ENCODE measurements around the gene PAIP1.
"Not testable (repeated sequence)": the region's sequence is repeated elsewhere in the genome, so short reads cannot be mapped to it uniquely, and the experiment has no call there.

Gene PAIP1
- 41.2 to 71.1 (median 53.5) reads per million in 17 experiments for total RNA-seq

- DNase-seq, result peak; percentile 87 to 95 (median 91)
These were observed at the start of gene PAIP1 for GRCh38 chr5:43556857-43557542. TSS of gene PAIP1 (minus strand) at chr5:43557077. CDS start at chr5:43556846, 231 bp downstream.

GRCh38 chr5:43606351-43606750 lies 49.5 kb upstream of the PAIP1 start:
- no peak for DNase-seq

GRCh38 chr5:43604699-43605098 lies 47.8 kb upstream of the PAIP1 start:
- peak in 1 of 4 experiments; percentile 6 for DNase-seq

GRCh38 chr5:43603344-43604217 lies 46.7 kb upstream of the PAIP1 start:
- DNase-seq, result peak; percentile 86 to 91 (median 88)

GRCh38 chr5:43602461-43603343 lies 45.8 kb upstream of the PAIP1 start, which contains the start of gene NNT:
TSS of gene NNT (plus strand) at chr5:43603180. CDS start at chr5:43609196, 6,016 bp downstream.
- DNase-seq, result peak; percentile 66 to 89 (median 79)

GRCh38 chr5:43601454-43602260 lies 44.8 kb upstream of the PAIP1 start:
- peak; percentile 37 to 64 (median 49) for DNase-seq

- not testable (repeated sequence) for DNase-seq
These were observed 42.0 kb upstream of the PAIP1 start for GRCh38 chr5:43598927-43599326.

GRCh38 chr5:43592363-43592762 lies 35.5 kb upstream of the PAIP1 start:
- peak in 3 of 4 experiments; percentile 2 to 50 (median 50) for DNase-seq

- DNase-seq, result no peak
These were observed 33.8 kb upstream of the PAIP1 start for GRCh38 chr5:43590700-43591099.

GRCh38 chr5:43589310-43589709 lies 32.4 kb upstream of the PAIP1 start:
- no peak for DNase-seq

- no peak for DNase-seq
These were observed 32.0 kb upstream of the PAIP1 start for GRCh38 chr5:43588842-43589241.

- DNase-seq, result no peak
These were observed 27.4 kb upstream of the PAIP1 start for GRCh38 chr5:43584166-43584699.

GRCh38 chr5:43583724-43584123 lies 26.8 kb upstream of the PAIP1 start:
- no peak for DNase-seq

- no peak for DNase-seq
These were observed 25.5 kb upstream of the PAIP1 start for GRCh38 chr5:43582082-43583005.

GRCh38 chr5:43581398-43581797 lies 24.5 kb upstream of the PAIP1 start:
- DNase-seq, result no peak

- DNase-seq, result not testable (repeated sequence)
These were observed 23.7 kb upstream of the PAIP1 start for GRCh38 chr5:43580402-43581210.

- no peak for DNase-seq
These were observed 16.2 kb upstream of the PAIP1 start for GRCh38 chr5:43573058-43573457.

- no peak for DNase-seq
These were observed 15.5 kb upstream of the PAIP1 start for GRCh38 chr5:43572357-43572756.

- DNase-seq, result no peak
These were observed 14.4 kb upstream of the PAIP1 start for GRCh38 chr5:43571237-43571636.

Data from suppressor macrophage (primary cell).